C1 segment of cervical spinal cord (tissue), 14 donors: ENCODE measurements around the gene MALAT1.
A peak's percentile ranks its signal among the peaks of the same experiment; 100 is the strongest.
"Not testable (repeated sequence)": the region's sequence is repeated elsewhere in the genome, so short reads cannot be mapped to it uniquely, and the experiment has no call there.

ENCODE experiments used
- DNase-seq, 14 donors: peaks; one replicate each; lab custom pipeline; 2025; lab: John Stamatoyannopoulos, UW

MALAT1 gene

GRCh38 chr11:65497141-65498041, 1.5 kb upstream of the MALAT1 start:
- DNase-seq = peak; percentile 85 to 100 (median 98)

- DNase-seq = peak in 10 of 14 donors; percentile 38 to 76 (median 58)
Measured at GRCh38 chr11:65498042-65498726, 661 bp upstream of the MALAT1 start.

GRCh38 chr11:65498727-65498976, 193 bp upstream of the MALAT1 start:
- no peak for DNase-seq

GRCh38 chr11:65499713-65500386, 1.0 kb downstream of the MALAT1 start:
- no peak for DNase-seq

- DNase-seq = peak in 7 of 14 donors; percentile 24 to 70 (median 50)
Measured at GRCh38 chr11:65500387-65501185, 1.7 kb downstream of the MALAT1 start.

GRCh38 chr11:65501186-65501471, 2.3 kb downstream of the MALAT1 start:
- no peak for DNase-seq

GRCh38 chr11:65501472-65502273, 2.8 kb downstream of the MALAT1 start:
- peak in 2 of 14 donors; percentile 18 to 29 for DNase-seq

- DNase-seq = no peak
Measured at GRCh38 chr11:65502274-65502554, 3.4 kb downstream of the MALAT1 start.

- DNase-seq = peak in 3 of 14 donors; percentile 13 to 29 (median 13)
Measured at GRCh38 chr11:65502555-65503367, 3.9 kb downstream of the MALAT1 start.

- no peak for DNase-seq
Measured at GRCh38 chr11:65503368-65503948, 4.6 kb downstream of the MALAT1 start.

- no peak for DNase-seq
Measured at GRCh38 chr11:65503949-65504673, 5.3 kb downstream of the MALAT1 start.

- DNase-seq = peak in 3 of 14 donors; percentile 58 to 70 (median 64)
Measured at GRCh38 chr11:65504674-65505465, 6.0 kb downstream of the MALAT1 start.

GRCh38 chr11:65505466-65506289, 6.8 kb downstream of the MALAT1 start:
- peak in 7 of 14 donors; percentile 37 to 70 (median 53) for DNase-seq

- peak in 1 of 14 donors; percentile 57 for DNase-seq
Measured at GRCh38 chr11:65506290-65506771, 7.5 kb downstream of the MALAT1 start.

- peak in 11 of 14 donors; percentile 20 to 87 (median 71) for DNase-seq
Measured at GRCh38 chr11:65506772-65507505, 8.1 kb downstream of the MALAT1 start.

- DNase-seq = not testable (repeated sequence)
Measured at GRCh38 chr11:65512311-65512710, 13.5 kb downstream of the MALAT1 start.
